Mesothelial cell of epicardium (in vitro differentiated cells): ENCODE data around the gene CLTCL1. TPM values are rescaled to one million over a fixed set of nuclear protein-coding genes. Genes with fewer than 3 reads are reported as not detected.

Experiments used
- DNase-seq, 2 experiments: peaks; one replicate each; pipeline ENCODE4 v3.0.0; 2021; ENCODE audit warnings: low spot score in 2 of 2; ENCODE audit not compliant: unreplicated experiment in 2 of 2
- H3K27ac Mint-ChIP-seq: 2 replicates; pipeline ENCODE4 v1.8.0; 2021; ENCODE audit warnings: mixed read lengths
- H3K27me3 Mint-ChIP-seq: 2 replicates; pipeline ENCODE4 v1.8.0; 2021; ENCODE audit warnings: low read depth, mixed read lengths
- H3K36me3 Mint-ChIP-seq: 2 replicates; pipeline ENCODE4 v1.8.0; 2021; ENCODE audit warnings: mixed read lengths
- H3K4me1 Mint-ChIP-seq: 2 replicates; pipeline ENCODE4 v1.8.0; 2021; ENCODE audit warnings: mixed read lengths
- H3K4me3 Mint-ChIP-seq: 2 replicates; pipeline ENCODE4 v1.8.0; 2021; ENCODE audit warnings: mild to moderate bottlenecking, moderate library complexity, mixed read lengths
- H3K9me3 Mint-ChIP-seq: 2 replicates; pipeline ENCODE4 v1.8.0; 2021; ENCODE audit warnings: mixed read lengths
- CTCF ChIP-seq: fragments of 200-600 bp; sonication (generic); IDR thresholded peaks from one replicate; pipeline ENCODE4 v1.5.0; 2021; ENCODE audit warnings: antibody characterized with exemption; ENCODE audit not compliant: unreplicated experiment
- total RNA-seq: library from RNA; stranded (reverse); gene quantifications from 3 replicates; pipeline ENCODE4 v1.2.1, GENCODE V29; 2021

Gene CLTCL1
- total RNA-seq, 1 donor from 2014 or later = 5.9 TPM

- Mint-ChIP-seq H3K27ac (no peak overlapping the region), H3K9me3 (no peaks in the 10 kb centered on the region), H3K4me3 (no peak overlapping the region), H3K4me1 (no peaks in the 10 kb centered on the region), H3K27me3 (no peaks in the 10 kb centered on the region), H3K36me3 (peaks cover 40% of the 10 kb centered on the region)
- no peak for DNase-seq
- no peak for TF ChIP-seq CTCF
These were observed 153.9 kb downstream of the CLTCL1 start for GRCh38 chr22:19137384-19138216.

- no peaks in the 10 kb centered on the region for H3K9me3 Mint-ChIP-seq
- peaks cover 46% of the 10 kb centered on the region for H3K36me3 Mint-ChIP-seq
- TF ChIP-seq CTCF = no peak
- DNase-seq = no peak
- no peaks in the 10 kb centered on the region for H3K27me3 Mint-ChIP-seq
- no peak overlapping the region for H3K4me3 Mint-ChIP-seq
- no peak overlapping the region for H3K27ac Mint-ChIP-seq
- no peaks in the 10 kb centered on the region for H3K4me1 Mint-ChIP-seq
These were observed 154.6 kb downstream of the CLTCL1 start for GRCh38 chr22:19136915-19137314.

DNA sequence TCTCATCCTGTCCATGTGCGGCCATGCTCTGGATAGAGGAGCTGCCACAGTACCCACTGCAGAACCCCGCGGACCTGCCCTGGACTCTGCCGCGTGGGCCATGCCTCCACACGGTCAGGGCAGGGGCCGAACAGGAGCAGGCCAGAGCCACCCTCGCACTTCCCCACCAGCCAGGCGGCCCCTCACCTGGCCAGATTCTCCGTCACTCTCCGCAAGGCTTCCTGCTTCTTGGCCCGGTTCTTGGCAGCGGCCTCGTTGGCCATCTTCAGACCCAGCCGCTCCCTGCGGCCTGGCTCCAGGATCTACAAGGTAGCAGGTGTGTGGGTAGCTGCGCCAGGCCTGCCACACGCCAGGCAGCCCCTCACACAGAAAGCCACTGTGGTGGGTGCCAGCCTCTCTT is 156.6 kb downstream of the CLTCL1 start:
- DNase-seq = no peak
- Mint-ChIP-seq H3K9me3 (no peaks in the 10 kb centered on the region), H3K27me3 (no peaks in the 10 kb centered on the region), H3K27ac (no peak overlapping the region), H3K4me1 (no peaks in the 10 kb centered on the region), H3K4me3 (no peak overlapping the region), H3K36me3 (peaks cover 49% of the 10 kb centered on the region)
- TF ChIP-seq CTCF = no peak

- peaks cover 44% of the 10 kb centered on the region for H3K36me3 Mint-ChIP-seq
- H3K9me3 Mint-ChIP-seq = no peaks in the 10 kb centered on the region
- no peaks in the 10 kb centered on the region for H3K27me3 Mint-ChIP-seq
- DNase-seq = no peak
- no peak overlapping the region for H3K27ac Mint-ChIP-seq
- H3K4me1 Mint-ChIP-seq = no peaks in the 10 kb centered on the region
- no peak for TF ChIP-seq CTCF
- H3K4me3 Mint-ChIP-seq = no peak overlapping the region
These were observed 157.2 kb downstream of the CLTCL1 start for GRCh38 chr22:19134176-19134831.

DNA sequence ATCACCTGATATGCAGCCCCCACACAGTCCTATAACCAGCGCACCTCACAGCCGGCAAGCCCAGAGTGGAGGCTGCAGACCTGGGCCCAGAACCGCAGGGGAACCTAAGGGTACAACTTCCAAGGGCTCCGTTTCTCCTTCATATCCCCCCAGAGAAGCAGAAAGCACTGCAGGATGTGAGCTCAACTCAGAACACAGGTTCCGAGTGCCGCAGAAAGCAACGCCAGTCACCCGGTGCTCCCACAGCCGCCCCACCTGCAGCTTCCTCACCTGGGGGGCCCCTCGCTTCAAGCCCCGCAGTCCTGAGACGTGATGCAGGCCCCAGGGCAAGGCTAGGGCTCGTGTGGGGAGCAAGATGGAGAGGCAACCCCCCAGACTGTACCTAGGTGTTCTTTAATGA is 158.0 kb downstream of the CLTCL1 start:
- Mint-ChIP-seq H3K27ac (no peak overlapping the region), H3K9me3 (no peaks in the 10 kb centered on the region), H3K36me3 (peaks cover 41% of the 10 kb centered on the region), H3K27me3 (no peaks in the 10 kb centered on the region), H3K4me1 (no peaks in the 10 kb centered on the region), H3K4me3 (no peak overlapping the region)
- TF ChIP-seq CTCF = no peak
- no peak for DNase-seq
